ENCODE data around the gene ASMTL.
"Not testable (repeated sequence)": the region's sequence is repeated elsewhere in the genome, so short reads cannot be mapped to it uniquely, and the experiment has no call there.

ASMTL gene

DNA sequence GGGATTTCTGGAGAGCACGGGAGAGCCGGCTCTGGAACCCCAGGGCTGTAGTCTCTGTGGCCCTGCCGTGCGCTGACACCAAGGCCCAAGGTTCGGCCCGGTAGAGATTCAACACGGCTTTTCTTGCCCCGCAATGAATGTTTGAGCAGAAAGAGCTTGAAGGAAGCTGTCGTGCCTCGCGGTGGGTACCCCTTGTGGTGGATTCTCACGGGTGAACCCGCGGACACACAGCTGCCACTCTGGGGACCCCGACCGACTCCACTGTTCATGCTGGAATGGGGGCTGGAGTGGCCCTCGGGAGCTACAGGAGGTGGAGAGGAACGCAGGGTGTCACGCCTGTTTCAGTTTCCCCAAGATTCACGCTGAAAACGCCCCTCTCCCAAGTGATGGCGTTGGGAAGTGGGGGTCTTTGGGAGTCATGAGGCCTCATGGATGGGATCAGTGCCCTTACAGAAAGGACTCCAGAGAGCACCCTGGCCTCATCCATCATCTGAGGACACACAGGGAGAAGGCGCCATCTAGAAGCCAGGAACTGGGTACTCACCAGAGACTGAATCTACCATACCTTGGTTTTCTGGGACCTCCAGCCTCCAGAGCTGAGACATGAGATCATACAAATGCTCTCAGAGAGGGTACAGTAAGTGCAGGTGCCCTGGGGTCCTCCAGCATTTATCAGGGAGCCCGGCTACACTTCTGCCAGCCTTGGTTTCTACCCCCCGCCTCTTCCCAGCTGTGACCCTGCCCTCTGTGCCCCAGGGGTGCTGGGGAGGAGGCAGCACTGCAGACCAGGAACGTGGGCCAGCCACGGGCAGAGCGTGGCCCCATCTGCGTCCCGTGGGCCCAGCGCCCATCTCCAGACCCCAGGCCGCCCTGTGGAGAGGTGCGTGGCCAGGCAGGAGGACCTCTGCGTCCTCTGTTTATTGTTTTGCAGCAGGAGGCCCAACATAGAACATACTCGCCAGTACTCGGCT, 67.2 kb downstream of the ASMTL start:
- Histone ChIP-seq H3K36me3 (ENCODE audit: control insufficient read depth in 2 of 2, insufficient read depth in 2 of 2, low read length in 2 of 2) (peaks cover 55 to 63% of the 10 kb centered on the region in 2 donors), H3K9me3 (ENCODE audit: control insufficient read depth in 2 of 2, low read length in 2 of 2) (no peaks in the 10 kb centered on the region), H3K9ac (ENCODE audit: low read length in 2 of 2) (no peak overlapping the region), H3K27ac (ENCODE audit: low read length) (no peak overlapping the region), H3K4me1 (ENCODE audit: control insufficient read depth, insufficient read depth, low read length) (peaks cover 27% of the 10 kb centered on the region), H3K4me3 (ENCODE audit: low read length in 2 of 2) (no peak overlapping the region), H3K27me3 (ENCODE audit: control insufficient read depth in 1 of 2, insufficient read depth in 2 of 2, low read length in 2 of 2) (no peaks in the 10 kb centered on the region)

GRCh38 chrX:1384658-1385252, 68.0 kb downstream of the ASMTL start:
- Histone ChIP-seq H3K9me3 (ENCODE audit: control insufficient read depth in 2 of 2, low read length in 2 of 2) (no peaks in the 10 kb centered on the region), H3K36me3 (ENCODE audit: control insufficient read depth in 2 of 2, insufficient read depth in 2 of 2, low read length in 2 of 2) (peaks cover 50 to 55% of the 10 kb centered on the region in 2 donors), H3K4me1 (ENCODE audit: control insufficient read depth, insufficient read depth, low read length) (peaks cover 20% of the 10 kb centered on the region), H3K9ac (ENCODE audit: low read length in 2 of 2) (no peak overlapping the region), H3K27ac (ENCODE audit: low read length) (no peak overlapping the region), H3K27me3 (ENCODE audit: control insufficient read depth in 1 of 2, insufficient read depth in 2 of 2, low read length in 2 of 2) (no peaks in the 10 kb centered on the region), H3K4me3 (ENCODE audit: low read length in 2 of 2) (no peak overlapping the region)

DNA sequence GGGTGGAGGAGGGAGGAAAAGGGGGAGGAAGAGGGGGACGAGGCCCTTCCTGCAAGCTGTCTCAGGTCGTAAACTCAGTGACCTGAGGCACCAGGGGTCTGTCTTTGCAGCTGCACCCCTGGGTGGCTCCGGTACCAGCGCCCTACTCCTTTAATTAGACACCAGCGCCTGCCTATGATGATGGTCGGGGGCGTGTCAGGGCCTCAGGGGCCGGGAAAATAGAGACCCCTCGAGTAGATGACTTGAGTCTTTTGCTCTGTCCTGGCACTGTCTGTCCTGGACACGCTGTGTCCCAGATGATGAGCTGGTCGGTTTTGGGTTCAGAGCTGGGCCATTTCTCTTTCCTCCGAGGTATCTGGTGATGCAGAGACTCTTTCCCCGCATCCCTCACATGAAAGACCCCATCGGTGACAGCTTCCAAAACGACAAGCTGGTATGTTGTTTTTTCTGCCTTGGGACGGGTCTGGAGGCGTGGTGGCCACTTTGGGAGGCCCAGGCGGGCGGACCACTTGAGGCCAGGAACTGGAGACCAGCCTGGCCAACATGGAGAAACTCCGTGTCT, 72.0 kb downstream of the ASMTL start:
- no peaks in the 10 kb centered on the region for H3K4me1 ChIP-seq (ENCODE audit: control insufficient read depth, insufficient read depth, low read length)
- no peak overlapping the region for H3K27ac ChIP-seq (ENCODE audit: low read length)
- no peak overlapping the region for H3K9ac ChIP-seq (ENCODE audit: low read length in 2 of 2)
- no peak overlapping the region for H3K4me3 ChIP-seq (ENCODE audit: low read length in 2 of 2)
- peaks cover 10 to 15% of the 10 kb centered on the region in 2 donors for H3K36me3 ChIP-seq (ENCODE audit: control insufficient read depth in 2 of 2, insufficient read depth in 2 of 2, low read length in 2 of 2)
- H3K9me3 ChIP-seq (ENCODE audit: control insufficient read depth in 2 of 2, low read length in 2 of 2), result no peaks in the 10 kb centered on the region
- H3K27me3 ChIP-seq (ENCODE audit: control insufficient read depth in 1 of 2, insufficient read depth in 2 of 2, low read length in 2 of 2), result no peaks in the 10 kb centered on the region

DNA sequence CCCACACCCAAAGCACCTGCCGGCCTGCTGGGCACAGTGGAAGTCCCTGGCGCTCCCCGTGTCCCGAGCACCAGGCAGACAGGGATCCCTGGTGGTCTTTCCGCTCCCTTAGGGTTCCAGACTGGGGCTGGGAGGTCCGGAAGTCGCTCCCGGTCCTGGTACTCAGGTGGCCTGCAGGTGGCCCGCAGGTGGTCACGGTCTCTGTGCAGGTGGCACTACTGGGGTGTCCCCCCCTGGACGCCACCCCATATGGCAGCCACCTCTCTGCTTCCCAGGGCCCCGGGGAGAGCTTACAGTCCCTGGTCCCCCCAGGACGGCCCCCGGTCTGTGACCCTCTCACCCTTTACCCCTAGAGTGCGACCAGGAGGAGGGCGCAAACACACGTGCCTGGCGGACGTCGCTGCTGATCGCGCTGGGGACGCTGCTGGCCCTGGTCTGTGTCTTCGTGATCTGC, 74.4 kb downstream of the ASMTL start:
- no peaks in the 10 kb centered on the region for H3K9me3 ChIP-seq (ENCODE audit: control insufficient read depth in 2 of 2, low read length in 2 of 2)
- H3K4me1 ChIP-seq (ENCODE audit: control insufficient read depth, insufficient read depth, low read length), result no peaks in the 10 kb centered on the region
- H3K27ac ChIP-seq (ENCODE audit: low read length), result no peak overlapping the region
- H3K9ac ChIP-seq (ENCODE audit: low read length in 2 of 2), result no peak overlapping the region
- H3K4me3 ChIP-seq (ENCODE audit: low read length in 2 of 2), result no peak overlapping the region
- peaks cover 0 to 1% of the 10 kb centered on the region in 2 donors for H3K36me3 ChIP-seq (ENCODE audit: control insufficient read depth in 2 of 2, insufficient read depth in 2 of 2, low read length in 2 of 2)
- H3K27me3 ChIP-seq (ENCODE audit: control insufficient read depth in 1 of 2, insufficient read depth in 2 of 2, low read length in 2 of 2), result no peaks in the 10 kb centered on the region

- H3K4me1 ChIP-seq (ENCODE audit: control insufficient read depth, insufficient read depth, low read length), result no peaks in the 10 kb centered on the region
- H3K4me3 ChIP-seq (ENCODE audit: low read length in 2 of 2), result no peak overlapping the region
- H3K27me3 ChIP-seq (ENCODE audit: control insufficient read depth in 1 of 2, insufficient read depth in 2 of 2, low read length in 2 of 2), result no peaks in the 10 kb centered on the region
- no peak overlapping the region for H3K9ac ChIP-seq (ENCODE audit: low read length in 2 of 2)
- no peaks in the 10 kb centered on the region for H3K36me3 ChIP-seq (ENCODE audit: control insufficient read depth in 2 of 2, insufficient read depth in 2 of 2, low read length in 2 of 2)
- H3K9me3 ChIP-seq (ENCODE audit: control insufficient read depth in 2 of 2, low read length in 2 of 2), result no peaks in the 10 kb centered on the region
- H3K27ac ChIP-seq (ENCODE audit: low read length), result no peak overlapping the region
These were observed 84.4 kb downstream of the ASMTL start for GRCh38 chrX:1368385-1368698.

- not testable (repeated sequence) for H3K4me1 ChIP-seq (ENCODE audit: control insufficient read depth, insufficient read depth, low read length); H3K4me3 ChIP-seq (ENCODE audit: low read length in 2 of 2); H3K27me3 ChIP-seq (ENCODE audit: control insufficient read depth in 1 of 2, insufficient read depth in 2 of 2, low read length in 2 of 2); H3K9ac ChIP-seq (ENCODE audit: low read length in 2 of 2); H3K27ac ChIP-seq (ENCODE audit: low read length); H3K9me3 ChIP-seq (ENCODE audit: control insufficient read depth in 2 of 2, low read length in 2 of 2); H3K36me3 ChIP-seq (ENCODE audit: control insufficient read depth in 2 of 2, insufficient read depth in 2 of 2, low read length in 2 of 2)
These were observed 86.3 kb downstream of the ASMTL start for GRCh38 chrX:1366363-1366762.

DNA sequence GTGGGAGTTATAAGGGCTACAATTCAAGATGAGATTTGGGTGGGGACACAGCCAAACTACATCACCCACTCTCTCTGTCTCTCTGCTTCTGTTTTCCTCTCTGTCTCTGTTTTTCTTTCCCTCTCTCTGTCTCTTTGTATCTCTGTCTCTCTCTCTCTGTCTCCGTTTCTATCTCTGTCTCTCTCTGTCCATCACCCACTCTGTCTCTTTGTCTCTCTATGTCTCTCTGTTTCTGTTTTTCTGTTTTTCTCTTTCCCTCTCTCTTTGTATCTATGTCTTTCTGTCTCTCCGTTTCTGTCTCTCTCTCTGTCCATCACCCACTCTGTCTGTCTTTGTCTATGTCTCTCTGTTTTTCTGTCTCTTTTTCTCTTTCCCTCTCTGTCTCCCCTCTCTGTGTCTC, 90.8 kb downstream of the ASMTL start:
- Histone ChIP-seq H3K36me3 (ENCODE audit: control insufficient read depth in 2 of 2, insufficient read depth in 2 of 2, low read length in 2 of 2) (peaks cover 8 to 14% of the 10 kb centered on the region in 2 donors), H3K9me3 (ENCODE audit: control insufficient read depth in 2 of 2, low read length in 2 of 2) (peaks cover 0 to 7% of the 10 kb centered on the region in 2 donors), H3K9ac (ENCODE audit: low read length in 2 of 2) (no peak overlapping the region), H3K27ac (ENCODE audit: low read length) (no peak overlapping the region), H3K4me1 (ENCODE audit: control insufficient read depth, insufficient read depth, low read length) (no peaks in the 10 kb centered on the region), H3K27me3 (ENCODE audit: control insufficient read depth in 1 of 2, insufficient read depth in 2 of 2, low read length in 2 of 2) (no peaks in the 10 kb centered on the region), H3K4me3 (ENCODE audit: low read length in 2 of 2) (no peak overlapping the region)

GRCh38 chrX:1361275-1361674, 91.4 kb downstream of the ASMTL start:
- Histone ChIP-seq H3K36me3 (ENCODE audit: control insufficient read depth in 2 of 2, insufficient read depth in 2 of 2, low read length in 2 of 2) (peaks cover 8 to 14% of the 10 kb centered on the region in 2 donors), H3K4me3 (ENCODE audit: low read length in 2 of 2) (no peak overlapping the region), H3K27me3 (ENCODE audit: control insufficient read depth in 1 of 2, insufficient read depth in 2 of 2, low read length in 2 of 2) (no peaks in the 10 kb centered on the region), H3K9me3 (ENCODE audit: control insufficient read depth in 2 of 2, low read length in 2 of 2) (peaks cover 0 to 7% of the 10 kb centered on the region in 2 donors), H3K27ac (ENCODE audit: low read length) (no peak overlapping the region), H3K4me1 (ENCODE audit: control insufficient read depth, insufficient read depth, low read length) (no peaks in the 10 kb centered on the region), H3K9ac (ENCODE audit: low read length in 2 of 2) (no peak overlapping the region)

- no peak overlapping the region for H3K27ac ChIP-seq (ENCODE audit: low read length)
- H3K4me1 ChIP-seq (ENCODE audit: control insufficient read depth, insufficient read depth, low read length), result no peaks in the 10 kb centered on the region
- no peak overlapping the region for H3K4me3 ChIP-seq (ENCODE audit: low read length in 2 of 2)
- no peaks in the 10 kb centered on the region for H3K27me3 ChIP-seq (ENCODE audit: control insufficient read depth in 1 of 2, insufficient read depth in 2 of 2, low read length in 2 of 2)
- no peak overlapping the region for H3K9ac ChIP-seq (ENCODE audit: low read length in 2 of 2)
- H3K36me3 ChIP-seq (ENCODE audit: control insufficient read depth in 2 of 2, insufficient read depth in 2 of 2, low read length in 2 of 2), result peaks cover 8 to 14% of the 10 kb centered on the region in 2 donors
- H3K9me3 ChIP-seq (ENCODE audit: control insufficient read depth in 2 of 2, low read length in 2 of 2), result peaks cover 0 to 7% of the 10 kb centered on the region in 2 donors
These were observed 92.5 kb downstream of the ASMTL start for GRCh38 chrX:1360171-1360570.

GRCh38 chrX:1359477-1359873, 93.2 kb downstream of the ASMTL start:
- H3K27me3 ChIP-seq (ENCODE audit: control insufficient read depth in 1 of 2, insufficient read depth in 2 of 2, low read length in 2 of 2), result no peaks in the 10 kb centered on the region
- H3K9ac ChIP-seq (ENCODE audit: low read length in 2 of 2), result no peak overlapping the region
- H3K27ac ChIP-seq (ENCODE audit: low read length), result no peak overlapping the region
- H3K4me3 ChIP-seq (ENCODE audit: low read length in 2 of 2), result no peak overlapping the region
- peaks cover 8 to 14% of the 10 kb centered on the region in 2 donors for H3K36me3 ChIP-seq (ENCODE audit: control insufficient read depth in 2 of 2, insufficient read depth in 2 of 2, low read length in 2 of 2)
- H3K9me3 ChIP-seq (ENCODE audit: control insufficient read depth in 2 of 2, low read length in 2 of 2), result peaks cover 0 to 7% of the 10 kb centered on the region in 2 donors
- no peaks in the 10 kb centered on the region for H3K4me1 ChIP-seq (ENCODE audit: control insufficient read depth, insufficient read depth, low read length)

All from stomach smooth muscle (tissue), 2 donors.